ENCODE results near the gene LARP4B.

The LARP4B gene

GRCh38 chr10:923844-924523 lies 7.5 kb downstream of the LARP4B start:
- TF ChIP-seq GATA2 (IDR thresholded peaks at IDR 0.05; ENCODE audit: low read depth, low read length): no peak
- TF ChIP-seq GATA3 (IDR thresholded peaks at IDR 0.05; ENCODE audit: low read depth, low read length): no peak

- TF ChIP-seq GATA3 (IDR thresholded peaks at IDR 0.05; ENCODE audit: low read depth, low read length) (no peak), GATA2 (IDR thresholded peaks at IDR 0.05; ENCODE audit: low read depth, low read length) (no peak)
Observed at GRCh38 chr10:921471-922414, 9.8 kb downstream of the LARP4B start.

GRCh38 chr10:920450-920849 lies 11.1 kb downstream of the LARP4B start:
- TF ChIP-seq GATA3 (IDR thresholded peaks at IDR 0.05; ENCODE audit: low read depth, low read length): no peak
- TF ChIP-seq GATA2 (IDR thresholded peaks at IDR 0.05; ENCODE audit: low read depth, low read length): no peak

- TF ChIP-seq GATA2 (IDR thresholded peaks at IDR 0.05; ENCODE audit: low read depth, low read length) (no peak), GATA3 (IDR thresholded peaks at IDR 0.05; ENCODE audit: low read depth, low read length) (no peak)
Observed at GRCh38 chr10:919481-919880, 12.0 kb downstream of the LARP4B start.

- TF ChIP-seq GATA3 (IDR thresholded peaks at IDR 0.05; ENCODE audit: low read depth, low read length) (no peak), GATA2 (IDR thresholded peaks at IDR 0.05; ENCODE audit: low read depth, low read length) (no peak)
Observed at GRCh38 chr10:917999-918398, 13.5 kb downstream of the LARP4B start.

- TF ChIP-seq GATA3 (IDR thresholded peaks at IDR 0.05; ENCODE audit: low read depth, low read length): no peak
- no peak for TF ChIP-seq GATA2 (IDR thresholded peaks at IDR 0.05; ENCODE audit: low read depth, low read length)
Observed at GRCh38 chr10:917416-917720, 14.1 kb downstream of the LARP4B start.

- TF ChIP-seq GATA3 (IDR thresholded peaks at IDR 0.05; ENCODE audit: low read depth, low read length) (no peak), GATA2 (IDR thresholded peaks at IDR 0.05; ENCODE audit: low read depth, low read length) (no peak)
Observed at GRCh38 chr10:916716-917415, 14.6 kb downstream of the LARP4B start.

- TF ChIP-seq GATA3 (IDR thresholded peaks at IDR 0.05; ENCODE audit: low read depth, low read length) (no peak), GATA2 (IDR thresholded peaks at IDR 0.05; ENCODE audit: low read depth, low read length) (no peak)
Observed at GRCh38 chr10:909831-910230, 21.7 kb downstream of the LARP4B start.

- TF ChIP-seq GATA2 (IDR thresholded peaks at IDR 0.05; ENCODE audit: low read depth, low read length) (no peak), GATA3 (IDR thresholded peaks at IDR 0.05; ENCODE audit: low read depth, low read length) (no peak)
Observed at GRCh38 chr10:905972-906371, 25.5 kb downstream of the LARP4B start.

- TF ChIP-seq GATA3 (IDR thresholded peaks at IDR 0.05; ENCODE audit: low read depth, low read length): no peak
- TF ChIP-seq GATA2 (IDR thresholded peaks at IDR 0.05; ENCODE audit: low read depth, low read length): no peak
Observed at GRCh38 chr10:905503-905902, 26.0 kb downstream of the LARP4B start.

- no peak for TF ChIP-seq GATA3 (IDR thresholded peaks at IDR 0.05; ENCODE audit: low read depth, low read length)
Observed at GRCh38 chr10:904403-904802, 27.1 kb downstream of the LARP4B start.

GRCh38 chr10:898141-898540 lies 33.4 kb downstream of the LARP4B start:
- TF ChIP-seq GATA2 (IDR thresholded peaks at IDR 0.05; ENCODE audit: low read depth, low read length) (no peak), GATA3 (IDR thresholded peaks at IDR 0.05; ENCODE audit: low read depth, low read length) (no peak)

- TF ChIP-seq GATA3 (IDR thresholded peaks at IDR 0.05; ENCODE audit: low read depth, low read length): no peak
- no peak for TF ChIP-seq GATA2 (IDR thresholded peaks at IDR 0.05; ENCODE audit: low read depth, low read length)
Observed at GRCh38 chr10:896982-897381, 34.5 kb downstream of the LARP4B start.

GRCh38 chr10:895324-895723 lies 36.2 kb downstream of the LARP4B start:
- no peak for TF ChIP-seq GATA3 (IDR thresholded peaks at IDR 0.05; ENCODE audit: low read depth, low read length)
- TF ChIP-seq GATA2 (IDR thresholded peaks at IDR 0.05; ENCODE audit: low read depth, low read length): no peak
